Measurements from ENCODE around the gene SCD. TPM values are rescaled to one million over a fixed set of nuclear protein-coding genes. Genes with fewer than 3 reads are reported as not detected.

SCD gene
- total RNA-seq, 2 donors from 2014 or later: 159 to 513 TPM

GRCh38 chr10:100364735-100365391 lies 17.8 kb downstream of the SCD start:
- no peaks in the 10 kb centered on the region for H3K4me1 ChIP-seq
- H3K27me3 ChIP-seq: no peaks in the 10 kb centered on the region
- intact Hi-C loops (cut with DNase I): no loop called here
- H3K4me3 ChIP-seq: no peak overlapping the region
- peak; percentile 95 for DNase-seq
- peak overlapping the region in 1 of 2 donors; percentile 19 for H3K9ac ChIP-seq (ENCODE audit: low read depth in 2 of 2, low read length in 2 of 2)
- H3K36me3 ChIP-seq: no peaks in the 10 kb centered on the region
- H3K9me3 ChIP-seq: no peaks in the 10 kb centered on the region
- peak overlapping the region; percentile 54 for H3K27ac ChIP-seq
- TF ChIP-seq CTCF (IDR thresholded peaks at IDR 0.05): no peak

- H3K9me3 ChIP-seq: no peaks in the 10 kb centered on the region
- TF ChIP-seq CTCF (IDR thresholded peaks at IDR 0.05): no peak
- H3K36me3 ChIP-seq: no peaks in the 10 kb centered on the region
- no peaks in the 10 kb centered on the region for H3K27me3 ChIP-seq
- no peak overlapping the region for H3K4me3 ChIP-seq
- H3K4me1 ChIP-seq: no peaks in the 10 kb centered on the region
- no peak overlapping the region for H3K9ac ChIP-seq (ENCODE audit: low read depth in 2 of 2, low read length in 2 of 2)
- intact Hi-C loops (cut with DNase I): no loop called here
- DNase-seq: no peak
- no peak overlapping the region for H3K27ac ChIP-seq
These were observed 21.7 kb downstream of the SCD start for GRCh38 chr10:100368721-100369120.

- H3K27me3 ChIP-seq: no peaks in the 10 kb centered on the region
- TF ChIP-seq CTCF (IDR thresholded peaks at IDR 0.05): no peak
- H3K36me3 ChIP-seq: no peaks in the 10 kb centered on the region
- intact Hi-C loops (cut with DNase I): no loop called here
- H3K4me3 ChIP-seq: no peak overlapping the region
- H3K9me3 ChIP-seq: no peaks in the 10 kb centered on the region
- peak overlapping the region; percentile 98 for H3K27ac ChIP-seq
- peak; percentile 95 for DNase-seq
- no peaks in the 10 kb centered on the region for H3K4me1 ChIP-seq
- peak overlapping the region; percentile 76 to 77 for H3K9ac ChIP-seq (ENCODE audit: low read depth in 2 of 2, low read length in 2 of 2)
These were observed 23.9 kb downstream of the SCD start for GRCh38 chr10:100370714-100371481.

GRCh38 chr10:100371482-100372027 lies 24.5 kb downstream of the SCD start:
- no peak for TF ChIP-seq CTCF (IDR thresholded peaks at IDR 0.05)
- no peak for DNase-seq
- Histone ChIP-seq H3K9me3 (no peaks in the 10 kb centered on the region), H3K27ac (peak overlapping the region; percentile 98), H3K9ac (ENCODE audit: low read depth in 2 of 2, low read length in 2 of 2) (peak overlapping the region; percentile 76 to 77), H3K4me3 (no peak overlapping the region), H3K36me3 (no peaks in the 10 kb centered on the region), H3K4me1 (no peaks in the 10 kb centered on the region), H3K27me3 (no peaks in the 10 kb centered on the region)
- intact Hi-C loops (cut with DNase I): no loop called here

- Histone ChIP-seq H3K27ac (peak overlapping the region; percentile 98), H3K4me1 (no peaks in the 10 kb centered on the region), H3K9ac (ENCODE audit: low read depth in 2 of 2, low read length in 2 of 2) (peak overlapping the region; percentile 45 to 92), H3K9me3 (no peaks in the 10 kb centered on the region), H3K4me3 (peak overlapping the region; percentile 49), H3K36me3 (no peaks in the 10 kb centered on the region), H3K27me3 (no peaks in the 10 kb centered on the region)
- intact Hi-C loops (cut with DNase I): no loop called here
- no peak for TF ChIP-seq CTCF (IDR thresholded peaks at IDR 0.05)
- no peak for DNase-seq
These were observed 25.6 kb downstream of the SCD start for GRCh38 chr10:100372415-100373297.

Data from colonic mucosa (tissue), 4 donors.